Hepatocyte (in vitro differentiated cells): ENCODE data around the gene DNM3.

Source experiments
- CTCF ChIP-seq: fragments of 200-600 bp; sonication (generic); IDR thresholded peaks from 2 replicates; pipeline ENCODE4 v1.5.1; 2016; ENCODE audit warnings: antibody characterized with exemption, mild to moderate bottlenecking; ENCODE audit not compliant: poor library complexity
- EZH2phosphoT487 ChIP-seq: fragments of 200-600 bp; sonication (generic); IDR thresholded peaks from one replicate; pipeline ENCODE4 v1.6.1; 2018; ENCODE audit warnings: antibody characterized with exemption, mild to moderate bottlenecking, low read depth, moderate library complexity; ENCODE audit not compliant: unreplicated experiment, severe bottlenecking

- TF ChIP-seq CTCF: no peak
- no peak for TF ChIP-seq EZH2phosphoT487
Observed at GRCh38 chr1:172236958-172237357, 395.7 kb downstream of the DNM3 start.
